NCI-H1930 (cell line): ENCODE data around the gene XPOT.
"Not testable (repeated sequence)": the region's sequence is repeated elsewhere in the genome, so short reads cannot be mapped to it uniquely, and the experiment has no call there.

Experiments
- DNase-seq, 2 experiments: peaks; one replicate each; lab custom pipeline; 2025; lab: John Stamatoyannopoulos, UW

XPOT gene, protein sequence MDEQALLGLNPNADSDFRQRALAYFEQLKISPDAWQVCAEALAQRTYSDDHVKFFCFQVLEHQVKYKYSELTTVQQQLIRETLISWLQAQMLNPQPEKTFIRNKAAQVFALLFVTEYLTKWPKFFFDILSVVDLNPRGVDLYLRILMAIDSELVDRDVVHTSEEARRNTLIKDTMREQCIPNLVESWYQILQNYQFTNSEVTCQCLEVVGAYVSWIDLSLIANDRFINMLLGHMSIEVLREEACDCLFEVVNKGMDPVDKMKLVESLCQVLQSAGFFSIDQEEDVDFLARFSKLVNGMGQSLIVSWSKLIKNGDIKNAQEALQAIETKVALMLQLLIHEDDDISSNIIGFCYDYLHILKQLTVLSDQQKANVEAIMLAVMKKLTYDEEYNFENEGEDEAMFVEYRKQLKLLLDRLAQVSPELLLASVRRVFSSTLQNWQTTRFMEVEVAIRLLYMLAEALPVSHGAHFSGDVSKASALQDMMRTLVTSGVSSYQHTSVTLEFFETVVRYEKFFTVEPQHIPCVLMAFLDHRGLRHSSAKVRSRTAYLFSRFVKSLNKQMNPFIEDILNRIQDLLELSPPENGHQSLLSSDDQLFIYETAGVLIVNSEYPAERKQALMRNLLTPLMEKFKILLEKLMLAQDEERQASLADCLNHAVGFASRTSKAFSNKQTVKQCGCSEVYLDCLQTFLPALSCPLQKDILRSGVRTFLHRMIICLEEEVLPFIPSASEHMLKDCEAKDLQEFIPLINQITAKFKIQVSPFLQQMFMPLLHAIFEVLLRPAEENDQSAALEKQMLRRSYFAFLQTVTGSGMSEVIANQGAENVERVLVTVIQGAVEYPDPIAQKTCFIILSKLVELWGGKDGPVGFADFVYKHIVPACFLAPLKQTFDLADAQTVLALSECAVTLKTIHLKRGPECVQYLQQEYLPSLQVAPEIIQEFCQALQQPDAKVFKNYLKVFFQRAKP

DNA sequence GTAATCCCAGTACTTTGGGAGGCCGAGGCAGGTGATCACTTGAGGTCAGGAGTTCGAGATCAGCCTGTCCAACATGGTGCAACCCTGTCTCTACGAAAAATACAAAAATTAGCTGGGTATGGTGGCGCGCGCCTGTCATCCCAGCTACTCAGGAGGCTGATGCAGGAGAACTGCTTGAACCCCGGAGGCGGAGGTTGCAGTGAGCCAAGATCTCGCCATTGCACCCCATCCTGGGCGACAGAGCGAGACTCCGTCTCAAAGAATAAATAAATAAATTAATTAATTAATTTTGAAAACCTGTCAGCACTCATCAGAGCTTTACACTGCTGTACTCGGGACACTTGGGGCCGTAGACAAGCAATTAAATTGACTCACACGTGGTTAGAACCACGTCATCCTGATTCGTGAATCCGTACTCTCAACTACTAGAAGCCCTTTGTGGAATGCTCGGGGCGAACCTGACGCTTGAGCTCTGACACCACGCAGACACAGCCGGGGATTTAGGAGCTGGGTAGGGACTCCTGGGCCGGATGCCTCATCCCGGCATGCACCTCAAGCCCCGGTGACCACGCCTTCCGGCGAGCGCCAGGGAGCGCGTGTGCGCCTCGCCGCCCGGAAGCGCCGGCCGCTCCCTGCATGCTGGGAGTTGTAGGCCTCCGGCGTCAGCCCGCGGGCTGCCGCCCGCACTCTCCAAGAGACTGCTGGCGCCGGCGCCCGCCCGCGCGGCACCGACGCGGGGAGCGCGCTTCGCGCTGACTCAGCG lies at the start of gene XPOT:
Gene XPOT, plus strand, starts transcription at position 686 of the 763 bp plus-strand sequence. CDS start 5,644 bp downstream, outside the sequence.
- DNase-seq = peak; percentile 90 to 91

DNA sequence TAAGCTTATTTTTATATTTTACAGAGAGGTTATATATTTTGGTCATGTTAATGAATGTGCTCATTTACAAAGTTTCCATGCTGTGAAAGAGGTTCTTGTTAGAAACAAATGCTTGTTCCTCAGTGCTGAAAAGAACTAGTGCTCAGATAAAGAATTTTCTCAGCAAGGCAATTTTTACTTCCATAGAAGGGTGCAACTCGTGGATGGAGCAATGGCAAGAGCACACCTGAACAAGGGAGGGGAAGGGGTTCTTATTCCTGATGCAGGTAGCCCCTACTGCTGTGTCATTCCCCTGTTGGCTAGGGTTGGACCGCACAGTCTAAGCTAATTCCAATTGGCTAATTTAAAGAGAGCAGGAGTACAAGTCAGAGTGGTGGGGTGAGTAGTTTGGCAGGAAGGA lies 48.0 kb upstream of the XPOT start:
- DNase-seq = not testable (repeated sequence)

DNA sequence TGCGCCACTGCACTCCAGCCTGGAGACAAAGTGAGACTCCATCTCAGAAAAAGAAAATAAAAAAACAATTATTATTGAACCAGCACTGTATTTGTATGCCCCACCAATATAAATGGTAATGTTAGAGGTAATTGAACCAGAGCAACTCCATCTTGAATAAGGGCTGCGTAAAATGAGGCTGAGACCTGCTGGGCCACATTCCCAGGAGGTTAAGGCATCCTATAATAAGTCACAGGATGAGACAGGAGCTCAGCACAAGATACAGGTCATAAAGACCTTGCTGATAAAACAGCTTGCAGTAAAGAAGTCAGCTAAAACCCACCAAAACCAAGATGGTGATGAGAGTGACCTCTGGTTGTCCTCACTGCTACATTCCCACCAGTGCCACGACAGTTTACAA lies 43.0 kb upstream of the XPOT start:
- DNase-seq = not testable (repeated sequence)

DNA sequence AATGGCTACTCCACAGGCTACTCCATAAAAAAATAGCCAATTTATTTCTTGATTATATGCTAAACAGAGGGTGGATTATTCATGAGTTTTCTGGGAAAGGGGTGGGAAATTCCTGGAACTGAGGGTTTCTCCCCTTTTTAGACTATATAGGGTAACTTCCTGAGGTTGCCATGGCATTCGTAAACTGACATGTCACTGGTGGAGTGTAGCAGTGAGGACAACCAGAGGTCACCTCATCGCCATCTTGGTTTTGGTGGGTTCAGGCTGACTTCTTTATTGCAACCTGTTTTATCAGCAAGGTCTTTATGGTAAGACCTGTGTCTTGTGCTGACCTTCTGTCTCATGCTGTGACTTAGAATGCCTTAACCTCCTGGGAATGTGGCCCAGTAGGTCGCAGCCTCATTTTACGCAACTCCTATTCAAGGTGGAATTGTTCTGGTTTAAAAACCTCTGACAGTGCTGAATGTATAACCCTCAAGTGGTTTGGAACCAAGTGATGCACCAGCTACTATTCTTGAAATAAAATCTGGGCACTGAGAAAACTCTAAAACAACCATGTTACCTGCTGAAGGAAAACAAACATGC lies 41.4 kb upstream of the XPOT start:
- DNase-seq = no peak

DNA sequence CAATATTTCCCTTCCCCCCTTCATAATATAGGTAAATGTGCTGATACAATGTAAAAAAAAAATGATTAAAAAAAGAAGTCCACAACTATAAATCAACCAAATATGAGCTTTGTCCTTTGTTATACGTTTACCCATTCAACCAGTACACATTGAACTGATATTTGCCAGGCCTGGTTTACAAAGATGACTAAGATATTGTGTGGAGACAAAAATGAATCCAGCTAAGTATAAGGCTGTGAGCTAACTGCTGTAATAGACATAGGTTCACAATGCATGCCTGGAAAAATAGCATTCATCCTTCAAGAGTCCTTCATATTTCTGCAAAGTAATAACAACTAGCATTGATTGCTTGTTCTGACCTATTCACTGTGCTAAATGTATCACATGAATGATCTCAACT lies 20.5 kb upstream of the XPOT start:
- DNase-seq = no peak

DNA sequence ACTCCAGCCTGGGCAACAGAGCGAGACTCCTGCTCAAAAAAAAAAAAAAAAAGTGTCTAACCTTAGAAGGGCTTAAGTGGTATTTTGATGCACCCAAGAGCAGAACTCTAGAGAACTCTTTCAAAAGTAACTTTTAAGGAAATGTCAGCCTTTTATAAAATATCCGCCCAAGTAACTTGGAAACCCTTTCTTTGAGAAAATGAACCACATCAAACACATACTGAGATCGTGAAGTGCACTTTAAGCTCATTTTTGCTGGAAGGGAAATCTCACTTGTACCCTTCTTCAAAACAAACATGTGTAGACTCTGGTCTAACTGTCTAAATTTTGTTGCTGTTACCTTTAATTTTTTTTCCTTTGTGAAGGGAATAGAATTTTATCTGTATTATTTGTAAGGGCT lies 19.2 kb upstream of the XPOT start:
- no peak for DNase-seq

DNA sequence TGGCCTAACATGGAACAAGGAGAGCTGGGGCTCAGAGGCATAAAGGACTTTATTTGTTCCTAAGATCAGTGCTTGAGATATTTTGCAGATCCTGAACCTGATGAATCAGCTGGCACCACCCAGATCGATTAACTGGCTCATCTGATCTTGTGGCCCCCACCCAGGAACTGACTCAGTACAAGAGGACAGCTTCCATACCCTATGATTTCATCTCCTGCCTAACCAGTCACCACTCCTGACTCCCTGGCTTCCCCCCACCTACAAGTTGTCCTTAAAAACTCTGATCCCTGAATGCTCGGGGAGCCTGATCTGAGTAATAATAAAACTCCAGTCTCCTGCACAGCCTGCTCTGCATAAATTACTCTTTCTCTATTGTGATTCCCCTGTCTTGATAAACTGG lies 18.7 kb upstream of the XPOT start:
- no peak for DNase-seq

DNA sequence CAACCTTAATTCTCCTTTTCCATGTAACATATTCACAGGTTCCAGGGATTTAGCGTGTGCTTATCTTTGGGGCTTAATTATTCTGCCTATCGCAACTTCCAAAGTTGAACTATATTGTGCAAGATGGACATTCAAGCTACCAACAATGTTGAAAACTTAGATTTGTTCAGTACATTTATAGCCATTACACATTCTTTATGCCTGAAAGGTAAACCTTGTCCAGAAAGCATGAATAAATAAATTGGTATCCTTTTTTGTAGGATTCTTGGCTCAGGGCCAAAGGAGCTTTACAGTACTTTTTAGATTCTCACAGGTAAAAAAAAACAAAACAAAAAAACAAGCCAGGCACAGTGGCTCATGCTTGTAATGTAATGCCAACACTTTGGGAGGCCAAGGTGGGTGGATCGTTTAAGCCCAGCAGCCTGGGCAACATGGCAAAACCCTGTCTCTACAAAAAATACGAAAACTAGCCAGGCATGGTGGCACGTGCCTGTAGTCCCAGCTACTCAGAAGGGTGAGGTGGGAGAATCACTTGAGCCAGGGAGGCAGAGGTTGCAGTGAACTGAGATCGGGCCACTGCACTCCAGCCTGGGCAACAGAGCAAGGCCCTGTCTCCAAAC lies 16.9 kb upstream of the XPOT start:
- DNase-seq = no peak

DNA sequence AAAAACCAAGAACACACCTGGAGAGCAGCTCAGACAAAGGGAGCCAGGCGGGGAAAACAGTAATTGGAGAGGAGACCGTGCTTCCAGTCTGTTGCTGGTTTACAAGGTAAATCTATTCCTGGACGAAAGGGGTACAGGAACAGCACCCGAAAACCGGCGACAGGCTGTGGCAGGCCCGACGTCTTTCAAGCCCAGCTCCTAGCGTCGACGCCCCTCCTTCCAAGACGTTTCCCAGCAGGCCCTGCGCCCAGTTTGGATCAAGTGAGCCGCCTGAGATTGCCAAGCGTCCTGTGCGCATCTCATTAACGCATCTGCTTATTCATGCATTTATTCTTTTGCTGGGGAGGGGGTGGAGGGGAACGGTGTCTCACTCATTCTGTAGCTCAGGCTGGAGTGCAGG lies 15.0 kb upstream of the XPOT start:
- DNase-seq = no peak

DNA sequence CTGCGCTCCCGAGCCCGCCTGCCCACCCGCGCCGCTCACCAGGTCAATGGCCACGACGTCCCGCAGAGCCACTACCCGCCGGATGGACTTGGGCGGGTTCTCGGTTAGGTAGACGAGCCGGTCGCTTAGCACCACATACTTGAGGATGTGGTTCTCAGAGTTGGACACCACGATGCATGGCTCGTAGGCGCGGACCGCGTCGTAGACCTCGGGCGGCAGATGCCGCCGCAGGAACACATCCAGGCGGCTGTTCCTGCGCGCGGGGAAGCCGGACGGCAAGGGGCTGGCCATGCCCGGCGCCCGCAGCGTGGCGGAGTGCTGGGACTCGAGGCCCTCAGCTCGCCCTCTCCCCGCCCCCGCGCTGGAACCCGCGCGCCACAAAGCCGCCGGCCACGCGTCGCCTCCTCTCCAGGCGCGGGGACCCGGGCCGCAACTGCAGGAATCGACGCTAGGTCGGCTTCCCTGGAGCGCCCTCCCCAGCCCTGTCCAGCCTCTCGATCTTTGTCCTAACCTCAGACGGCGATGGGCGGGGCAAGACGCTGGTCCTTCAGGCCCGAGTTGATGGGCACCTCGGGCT lies 13.8 kb upstream of the XPOT start, which contains the start of gene C12orf56:
Gene C12orf56, minus strand, starts transcription at position 484 of the 577 bp plus-strand sequence. Its CDS starts 193 bp downstream, at position 291.
- DNase-seq = no peak

DNA sequence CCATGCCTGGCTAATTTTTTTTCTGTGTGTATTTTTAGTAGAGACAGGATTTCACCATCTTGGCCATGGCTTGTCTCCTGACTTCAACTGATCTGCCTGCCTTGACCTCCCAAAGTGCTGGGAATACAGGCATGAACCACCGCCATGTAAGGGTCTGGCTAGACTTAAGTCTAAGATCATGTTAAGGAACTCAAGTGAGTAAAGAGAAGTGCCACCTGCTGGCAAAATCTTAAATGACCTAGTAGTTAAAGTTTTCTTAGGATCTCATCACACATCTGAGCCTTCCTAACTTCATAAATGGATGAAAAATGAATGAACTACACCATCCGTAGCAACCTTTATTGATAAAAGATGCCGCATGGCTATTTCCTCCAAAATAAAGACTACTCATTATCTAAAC lies 12.0 kb upstream of the XPOT start:
- DNase-seq = no peak

DNA sequence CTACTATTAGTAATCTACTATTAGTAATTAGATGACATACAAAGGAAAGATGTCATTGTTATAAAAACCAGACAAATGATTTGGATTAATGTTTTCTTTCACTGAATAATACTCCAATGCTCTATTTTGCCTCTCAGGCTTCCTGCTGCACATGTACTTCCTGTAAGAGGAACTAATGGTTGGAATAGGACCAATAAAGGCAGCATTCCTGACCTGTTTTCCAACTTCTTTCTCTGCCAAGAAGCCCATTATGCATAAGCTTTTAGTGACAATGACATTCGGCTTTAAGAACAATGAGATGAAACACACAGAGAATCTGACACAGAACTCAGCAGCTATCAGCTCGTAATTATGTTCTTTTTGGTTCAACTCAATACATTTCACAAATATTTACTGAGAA lies 8.5 kb upstream of the XPOT start:
- no peak for DNase-seq

DNA sequence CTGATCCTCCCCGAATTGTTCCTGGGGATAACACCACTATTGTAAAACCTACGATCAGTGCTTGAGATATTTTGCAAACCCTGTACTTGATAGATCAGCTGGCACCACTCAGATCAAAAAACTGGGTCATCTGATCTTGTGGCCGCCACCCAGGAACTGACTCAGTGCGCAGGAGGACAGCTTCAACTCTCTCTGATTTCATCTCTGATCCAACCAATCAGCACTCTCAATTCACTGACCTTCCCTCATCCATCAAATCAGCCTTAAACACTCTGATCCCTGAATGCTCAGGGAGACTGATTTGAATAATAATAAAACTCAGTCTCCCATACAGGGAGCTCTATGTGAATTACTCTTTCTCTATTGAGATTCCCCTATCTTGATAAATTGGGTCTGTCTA lies 4.2 kb upstream of the XPOT start:
- no peak for DNase-seq

DNA sequence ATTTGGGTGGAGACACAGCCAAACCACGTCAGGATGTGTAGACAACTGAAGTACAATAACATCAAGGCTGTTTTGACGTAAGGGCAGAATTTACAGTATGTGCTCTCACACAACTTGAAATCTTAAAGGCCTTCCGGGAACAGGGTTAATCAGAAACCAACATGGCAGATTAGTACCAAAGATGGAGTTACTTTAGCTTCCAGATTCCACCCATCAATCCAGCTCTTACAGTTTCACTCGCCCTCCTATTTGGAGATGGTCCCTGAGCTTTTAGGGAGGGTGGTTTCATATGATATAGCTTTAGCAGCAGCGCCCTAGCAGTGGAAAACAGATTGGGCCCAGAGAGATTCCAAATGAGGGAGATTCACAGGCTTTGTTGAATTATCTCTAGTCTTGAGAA lies 2.0 kb upstream of the XPOT start:
- no peak for DNase-seq

DNA sequence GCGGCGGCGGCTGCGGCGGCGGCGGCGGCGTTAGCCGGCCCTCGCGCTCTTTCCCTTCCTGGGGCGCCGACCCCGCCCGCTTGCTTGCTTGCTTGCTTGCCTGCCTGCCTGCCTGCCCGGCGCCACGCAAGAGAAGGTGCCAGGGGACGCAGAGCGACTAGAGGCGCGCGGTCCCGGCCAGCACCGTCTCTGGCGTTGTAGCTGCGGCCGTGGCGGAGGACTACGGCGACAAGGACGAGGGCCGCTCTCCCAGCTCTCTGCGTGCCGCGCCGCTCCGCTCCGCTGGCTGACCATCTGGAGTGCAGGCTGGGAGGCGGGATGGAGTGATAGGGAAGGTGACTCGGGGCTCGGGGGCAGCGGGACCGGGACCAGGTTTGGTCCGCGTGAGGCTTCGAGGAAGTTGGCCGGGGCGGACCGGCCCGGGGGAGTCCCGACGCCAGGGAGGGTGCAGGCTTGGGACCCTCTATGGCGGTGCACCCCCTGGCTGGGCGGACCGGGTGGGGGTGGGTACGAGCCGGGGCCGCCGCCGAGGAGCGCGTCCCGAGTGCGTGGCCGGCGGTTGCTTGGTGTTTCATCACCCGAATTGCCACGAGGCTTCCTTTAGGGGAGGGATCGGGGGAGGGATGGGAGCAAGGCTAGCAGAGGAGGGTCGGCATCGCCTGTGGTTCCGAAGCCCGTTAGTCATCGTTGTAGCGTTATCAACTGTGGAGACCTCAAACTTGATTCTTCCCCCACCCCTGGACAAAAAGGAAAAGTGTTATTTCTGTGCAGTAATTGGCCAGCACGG lies 471 bp downstream of the XPOT start:
- peak; percentile 36 to 68 for DNase-seq

DNA sequence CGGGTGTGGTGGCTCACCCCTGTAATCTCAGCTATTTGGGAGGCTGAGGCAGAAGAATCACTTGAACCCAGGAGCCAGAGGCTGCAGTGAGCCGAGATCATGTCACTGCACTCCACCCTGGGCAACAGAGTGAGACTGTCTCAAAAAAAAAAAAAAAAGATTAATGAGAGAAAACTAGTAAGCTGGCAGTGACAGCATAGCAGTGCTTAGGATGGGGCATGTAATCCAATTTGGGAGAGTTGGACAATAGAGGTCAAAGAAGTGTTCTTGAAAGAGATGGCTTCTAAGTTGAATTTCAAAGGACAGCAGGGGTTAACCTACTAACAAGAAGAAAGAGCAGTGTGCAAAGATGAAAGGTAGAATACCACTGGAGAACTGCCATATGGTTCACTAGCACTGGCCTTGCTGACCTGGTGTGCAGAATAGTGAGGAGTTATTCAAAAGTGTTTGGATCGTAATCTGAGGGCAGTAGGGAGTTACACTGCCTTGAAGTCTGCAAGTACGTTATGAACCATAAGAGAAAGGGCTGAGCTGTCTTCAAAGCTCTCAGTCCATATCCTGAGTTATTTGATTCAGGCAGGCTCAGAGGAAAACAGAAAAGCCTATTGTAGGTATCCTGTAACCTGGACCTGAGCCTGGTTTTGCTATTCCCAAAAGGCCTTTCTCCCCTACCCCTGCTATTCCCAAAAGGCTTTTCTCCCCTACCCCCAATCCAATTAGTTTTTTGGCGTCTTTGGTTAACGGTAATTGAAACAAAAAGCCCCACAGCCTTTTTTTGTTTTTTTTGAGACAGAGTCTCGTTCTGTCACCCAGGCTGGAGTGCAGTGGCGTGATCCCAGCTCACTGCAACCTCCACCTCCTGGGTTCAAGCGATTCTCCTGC lies 3.4 kb downstream of the XPOT start:
- no peak for DNase-seq

DNA sequence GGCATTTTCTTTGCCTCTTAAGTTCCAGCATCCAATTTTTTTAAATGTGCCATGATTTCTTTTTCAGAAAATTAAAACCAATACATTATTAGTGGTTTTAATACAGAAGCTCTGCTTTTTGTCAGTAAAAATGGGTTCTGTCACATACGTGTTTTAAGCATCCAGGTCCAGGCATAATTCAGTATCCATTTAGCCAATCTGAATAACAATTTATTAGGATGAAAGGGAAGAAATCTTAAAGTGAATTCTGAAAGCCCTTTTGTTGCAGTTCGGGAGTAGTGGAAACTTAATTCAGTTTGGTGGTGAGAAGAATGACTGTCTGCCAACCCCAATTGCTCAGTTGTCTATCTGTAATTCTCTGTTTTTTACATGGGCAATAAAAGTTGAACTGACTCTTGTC lies 7.2 kb downstream of the XPOT start:
- DNase-seq = no peak

DNA sequence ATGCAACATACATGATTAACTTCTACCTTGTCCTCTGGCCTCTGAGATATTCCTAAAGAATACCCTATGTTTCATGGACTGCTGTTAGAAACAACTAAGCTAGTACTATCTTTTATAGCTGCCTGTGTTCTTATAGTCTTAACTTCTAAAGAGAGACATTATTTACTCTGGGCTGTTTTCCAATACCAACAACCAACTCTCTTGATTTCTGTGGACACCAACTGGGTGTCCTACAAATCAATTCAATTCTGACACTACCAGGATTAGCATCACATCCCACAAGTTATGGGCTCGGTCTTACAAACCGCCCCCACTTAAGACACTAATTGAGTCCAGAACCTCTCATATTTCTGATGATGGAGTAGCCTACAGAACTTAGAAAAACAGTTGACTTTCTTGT lies 8.3 kb downstream of the XPOT start:
- DNase-seq = no peak

DNA sequence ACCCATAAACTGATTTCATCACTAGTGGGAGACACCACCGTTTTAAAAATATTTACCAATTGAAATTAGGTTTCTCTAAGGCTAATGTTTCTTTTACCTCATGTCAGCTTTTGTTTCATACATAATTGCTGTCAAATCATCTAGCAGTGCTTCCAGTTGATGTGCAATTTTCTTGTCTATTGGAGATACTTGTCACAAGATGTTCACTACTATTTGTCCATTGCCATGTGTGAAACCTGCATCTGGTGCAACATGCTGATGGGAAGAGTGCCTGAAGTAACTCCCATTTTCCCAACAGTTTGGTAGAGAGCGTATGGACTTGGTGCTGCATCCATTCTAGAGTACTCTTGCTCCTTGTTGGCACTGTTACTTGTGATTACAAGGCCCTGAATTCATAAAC lies 9.7 kb downstream of the XPOT start:
- DNase-seq = no peak
